K562 (cell line): ENCODE data around the gene ZPLD1.

ENCODE experiments used
- CHCHD3 ChIP-seq: fragments of 250-450 bp; sonication (Bioruptor Pico); IDR thresholded peaks from 2 replicates; pipeline ENCODE4 v2.1.2; 2022; ENCODE audit warnings: mild to moderate bottlenecking
- KAT2B ChIP-seq: IDR thresholded peaks from one replicate; pipeline ENCODE4 v1.6.1; 2012; ENCODE audit warnings: low read depth, mild to moderate bottlenecking, control low read depth, inconsistent platforms, low read length, moderate library complexity
- KDM1A ChIP-seq, 2 experiments: fragments of 450-650 bp; IDR thresholded peaks; 2 replicates each; pipeline ENCODE4 v1.6.1; 2016; ENCODE audit warnings: mild to moderate bottlenecking in 2 of 2
- NBN ChIP-seq: fragments of 450-650 bp; IDR thresholded peaks from 2 replicates; pipeline ENCODE4 v1.6.1; 2016; ENCODE audit warnings: low read depth, mild to moderate bottlenecking
- PHF21A ChIP-seq: fragments of 450-650 bp; IDR thresholded peaks from 2 replicates; pipeline ENCODE4 v1.6.1; 2017; ENCODE audit warnings: low read depth, borderline replicate concordance
- PML ChIP-seq: IDR thresholded peaks from 2 replicates; pipeline ENCODE4 v1.6.1; 2012; ENCODE audit warnings: low read length, inconsistent platforms
- POLR2AphosphoS5 ChIP-seq: IDR thresholded peaks from 2 replicates; pipeline ENCODE4 v1.6.1; 2011; ENCODE audit warnings: mild to moderate bottlenecking, low read depth, low read length, moderate library complexity; ENCODE audit not compliant: control insufficient read depth, insufficient read depth
- SREBF2 ChIP-seq: sonication (generic); formaldehyde crosslinking; IDR thresholded peaks from 2 replicates; pipeline ENCODE4 v1.4.0; 2020; ENCODE audit warnings: mild to moderate bottlenecking, missing genetic modification reagents
- TRIM24 ChIP-seq, 2 experiments: fragments of 450-650 bp; IDR thresholded peaks; 2 replicates each; pipeline ENCODE4 v1.6.1; 2016
- ZC3H11A ChIP-seq: IDR thresholded peaks from 2 replicates; pipeline ENCODE4 v1.6.1; 2012; ENCODE audit warnings: low read depth, low read length, improper control_type of control experiment
- ZNF165 ChIP-seq: fragments of 250-450 bp; sonication (Bioruptor Pico); IDR thresholded peaks from 2 replicates; pipeline ENCODE4 v1.4.0; 2020; ENCODE audit warnings: borderline replicate concordance
- ZNF253 ChIP-seq: fragments of 250-450 bp; sonication (Bioruptor Pico); conservative IDR thresholded peaks from 2 replicates; pipeline ENCODE4 v1.6.1; 2021; ENCODE audit warnings: mild to moderate bottlenecking
- ZNF583 ChIP-seq: fragments of 250-450 bp; sonication (Bioruptor Pico); IDR thresholded peaks from 2 replicates; pipeline ENCODE4 v1.4.0; 2020
- TF ChIP-seq, protein P1 (sequence below): sonication (generic); formaldehyde crosslinking; IDR thresholded peaks from 2 replicates; pipeline ENCODE4 v1.8.1; 2023; ENCODE audit warnings: missing genetic modification reagents, mild to moderate bottlenecking, borderline replicate concordance

DNA sequence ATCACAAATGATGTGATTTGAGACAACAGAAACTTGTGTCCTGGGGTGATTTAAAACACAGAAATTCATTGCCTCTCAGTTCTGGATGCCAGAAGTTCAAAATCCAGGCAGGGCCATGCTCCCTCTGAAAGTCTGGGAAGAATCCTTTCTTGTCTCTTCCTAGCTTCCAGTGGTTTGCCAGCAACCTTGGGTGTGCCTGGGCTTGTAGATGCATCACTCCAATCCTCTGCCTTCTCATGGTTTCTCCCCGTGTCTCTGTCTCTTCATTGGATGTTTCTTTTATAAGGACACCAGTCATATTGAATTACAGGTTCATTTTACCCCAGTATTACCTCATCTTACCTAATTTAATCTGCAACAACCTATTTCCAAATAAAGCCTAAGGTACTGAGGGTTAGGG, 16.7 kb downstream of the ZPLD1 start:
- TF ChIP-seq TRIM24 (IDR thresholded peaks at IDR 0.05) (no peak), ZC3H11A (no peak), SREBF2 (CRISPR knock-in tag) (no peak), POLR2AphosphoS5 (no peak), KDM1A (IDR thresholded peaks at IDR 0.05) (no peak), ZNF165 (no peak), KAT2B (no peak), PHF21A (no peak), ZNF253 (CRISPR knock-in tag) (no peak), NBN (no peak), CHCHD3 (CRISPR knock-in tag) (no peak), ZNF583 (CRISPR knock-in tag) (no peak), PML (no peak)
- TF ChIP-seq, protein P1, sequence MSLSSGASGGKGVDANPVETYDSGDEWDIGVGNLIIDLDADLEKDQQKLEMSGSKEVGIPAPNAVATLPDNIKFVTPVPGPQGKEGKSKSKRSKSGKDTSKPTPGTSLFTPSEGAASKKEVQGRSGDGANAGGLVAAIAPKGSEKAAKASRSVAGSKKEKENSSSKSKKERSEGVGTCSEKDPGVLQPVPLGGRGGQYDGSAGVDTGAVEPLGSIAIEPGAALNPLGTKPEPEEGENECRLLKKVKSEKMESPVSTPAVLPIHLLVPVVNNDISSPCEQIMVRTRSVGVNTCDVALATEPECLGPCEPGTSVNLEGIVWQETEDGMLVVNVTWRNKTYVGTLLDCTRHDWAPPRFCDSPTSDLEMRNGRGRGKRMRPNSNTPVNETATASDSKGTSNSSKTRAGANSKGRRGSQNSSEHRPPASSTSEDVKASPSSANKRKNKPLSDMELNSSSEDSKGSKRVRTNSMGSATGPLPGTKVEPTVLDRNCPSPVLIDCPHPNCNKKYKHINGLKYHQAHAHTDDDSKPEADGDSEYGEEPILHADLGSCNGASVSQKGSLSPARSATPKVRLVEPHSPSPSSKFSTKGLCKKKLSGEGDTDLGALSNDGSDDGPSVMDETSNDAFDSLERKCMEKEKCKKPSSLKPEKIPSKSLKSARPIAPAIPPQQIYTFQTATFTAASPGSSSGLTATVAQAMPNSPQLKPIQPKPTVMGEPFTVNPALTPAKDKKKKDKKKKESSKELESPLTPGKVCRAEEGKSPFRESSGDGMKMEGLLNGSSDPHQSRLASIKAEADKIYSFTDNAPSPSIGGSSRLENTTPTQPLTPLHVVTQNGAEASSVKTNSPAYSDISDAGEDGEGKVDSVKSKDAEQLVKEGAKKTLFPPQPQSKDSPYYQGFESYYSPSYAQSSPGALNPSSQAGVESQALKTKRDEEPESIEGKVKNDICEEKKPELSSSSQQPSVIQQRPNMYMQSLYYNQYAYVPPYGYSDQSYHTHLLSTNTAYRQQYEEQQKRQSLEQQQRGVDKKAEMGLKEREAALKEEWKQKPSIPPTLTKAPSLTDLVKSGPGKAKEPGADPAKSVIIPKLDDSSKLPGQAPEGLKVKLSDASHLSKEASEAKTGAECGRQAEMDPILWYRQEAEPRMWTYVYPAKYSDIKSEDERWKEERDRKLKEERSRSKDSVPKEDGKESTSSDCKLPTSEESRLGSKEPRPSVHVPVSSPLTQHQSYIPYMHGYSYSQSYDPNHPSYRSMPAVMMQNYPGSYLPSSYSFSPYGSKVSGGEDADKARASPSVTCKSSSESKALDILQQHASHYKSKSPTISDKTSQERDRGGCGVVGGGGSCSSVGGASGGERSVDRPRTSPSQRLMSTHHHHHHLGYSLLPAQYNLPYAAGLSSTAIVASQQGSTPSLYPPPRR (CRISPR knock-in tag), result no peak
